NB4 (cell line): ENCODE measurements around the gene ANKRD9.

Experiments used
- DNase-seq: peaks from one replicate; pipeline ENCODE4 v3.0.0; 2010; ENCODE audit warnings: low read depth
- H3K4me3 ChIP-seq: one replicate; pipeline ENCODE4 v1.5.1; 2011; ENCODE audit warnings: mild to moderate bottlenecking, low read depth, low read length, moderate library complexity
- MYC ChIP-seq: IDR thresholded peaks from 2 replicates; pipeline ENCODE4 v1.6.1; 2011; ENCODE audit warnings: low read depth, low read length
- POLR2A ChIP-seq: IDR thresholded peaks from 2 replicates; pipeline ENCODE4 v1.6.1; 2011; ENCODE audit warnings: mild to moderate bottlenecking; ENCODE audit not compliant: insufficient read length; ENCODE audit errors: extremely low read depth
- TF ChIP-seq, protein P1 (sequence below): IDR thresholded peaks from 2 replicates; pipeline ENCODE4 v1.6.1; 2011; ENCODE audit warnings: low read depth, low read length
- TF ChIP-seq, protein P2 (sequence below): IDR thresholded peaks from one replicate; pipeline ENCODE4 v1.5.1; 2012; ENCODE audit warnings: low read depth, low read length

Gene ANKRD9, protein sequence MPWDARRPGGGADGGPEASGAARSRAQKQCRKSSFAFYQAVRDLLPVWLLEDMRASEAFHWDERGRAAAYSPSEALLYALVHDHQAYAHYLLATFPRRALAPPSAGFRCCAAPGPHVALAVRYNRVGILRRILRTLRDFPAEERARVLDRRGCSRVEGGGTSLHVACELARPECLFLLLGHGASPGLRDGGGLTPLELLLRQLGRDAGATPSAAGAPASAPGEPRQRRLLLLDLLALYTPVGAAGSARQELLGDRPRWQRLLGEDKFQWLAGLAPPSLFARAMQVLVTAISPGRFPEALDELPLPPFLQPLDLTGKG

DNA sequence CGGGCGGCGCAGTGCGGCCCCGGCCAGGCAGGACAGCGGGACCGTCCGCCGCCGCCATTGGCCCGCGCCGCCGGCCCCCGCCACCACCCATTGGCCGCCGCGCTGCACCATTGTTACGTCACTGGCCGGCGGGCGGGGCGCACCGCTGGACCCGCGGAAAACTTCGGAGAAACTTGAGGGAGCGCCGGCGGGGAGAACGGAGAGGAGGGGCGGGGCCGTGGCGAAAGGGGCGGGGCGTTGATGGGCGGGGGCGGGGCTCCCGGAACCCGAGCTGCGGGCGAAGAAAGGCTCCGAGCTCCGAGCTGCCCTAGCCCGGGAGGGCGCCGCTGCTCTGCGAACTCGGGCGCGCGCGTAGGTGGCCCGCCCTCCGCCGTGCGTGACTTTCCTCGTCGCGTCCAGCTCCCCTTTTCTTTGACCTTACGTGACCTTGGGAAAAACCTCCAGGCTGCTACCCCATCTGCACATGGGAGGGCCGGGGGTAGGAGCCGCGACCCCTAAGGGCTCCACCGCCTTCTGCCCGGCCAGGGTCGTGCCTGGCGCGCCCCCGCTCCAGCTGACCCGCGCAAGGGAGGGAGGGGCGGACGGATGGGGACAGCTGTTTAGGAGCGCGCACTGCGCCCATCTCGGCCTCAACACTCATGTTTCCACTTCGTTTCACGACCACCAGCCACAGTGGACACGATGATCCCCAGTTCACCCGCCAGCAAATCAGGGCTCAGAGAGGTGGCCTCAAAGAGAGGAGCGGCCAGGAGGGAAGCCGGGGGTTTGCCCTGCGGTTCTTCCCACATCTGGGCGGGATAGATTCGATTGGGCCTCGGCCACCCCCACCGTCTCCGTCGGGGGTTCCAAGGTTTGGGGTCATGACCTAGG lies at the start of gene ANKRD9:
Gene ANKRD9, minus strand, starts transcription at position 31 of the 870 bp plus-strand sequence. CDS start 1,887 bp downstream, outside the sequence.
- H3K4me3 ChIP-seq, result peak within 1 kb of the TSS; percentile 16
- DNase-seq, result peak; percentile 92
- TF ChIP-seq, protein P1, sequence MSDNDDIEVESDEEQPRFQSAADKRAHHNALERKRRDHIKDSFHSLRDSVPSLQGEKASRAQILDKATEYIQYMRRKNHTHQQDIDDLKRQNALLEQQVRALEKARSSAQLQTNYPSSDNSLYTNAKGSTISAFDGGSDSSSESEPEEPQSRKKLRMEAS, result peak; percentile 24; the same call in 1 of the 2 replicates
- peak; percentile 20 for TF ChIP-seq POLR2A
- TF ChIP-seq, protein P2, sequence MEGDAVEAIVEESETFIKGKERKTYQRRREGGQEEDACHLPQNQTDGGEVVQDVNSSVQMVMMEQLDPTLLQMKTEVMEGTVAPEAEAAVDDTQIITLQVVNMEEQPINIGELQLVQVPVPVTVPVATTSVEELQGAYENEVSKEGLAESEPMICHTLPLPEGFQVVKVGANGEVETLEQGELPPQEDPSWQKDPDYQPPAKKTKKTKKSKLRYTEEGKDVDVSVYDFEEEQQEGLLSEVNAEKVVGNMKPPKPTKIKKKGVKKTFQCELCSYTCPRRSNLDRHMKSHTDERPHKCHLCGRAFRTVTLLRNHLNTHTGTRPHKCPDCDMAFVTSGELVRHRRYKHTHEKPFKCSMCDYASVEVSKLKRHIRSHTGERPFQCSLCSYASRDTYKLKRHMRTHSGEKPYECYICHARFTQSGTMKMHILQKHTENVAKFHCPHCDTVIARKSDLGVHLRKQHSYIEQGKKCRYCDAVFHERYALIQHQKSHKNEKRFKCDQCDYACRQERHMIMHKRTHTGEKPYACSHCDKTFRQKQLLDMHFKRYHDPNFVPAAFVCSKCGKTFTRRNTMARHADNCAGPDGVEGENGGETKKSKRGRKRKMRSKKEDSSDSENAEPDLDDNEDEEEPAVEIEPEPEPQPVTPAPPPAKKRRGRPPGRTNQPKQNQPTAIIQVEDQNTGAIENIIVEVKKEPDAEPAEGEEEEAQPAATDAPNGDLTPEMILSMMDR, result no peak

DNA sequence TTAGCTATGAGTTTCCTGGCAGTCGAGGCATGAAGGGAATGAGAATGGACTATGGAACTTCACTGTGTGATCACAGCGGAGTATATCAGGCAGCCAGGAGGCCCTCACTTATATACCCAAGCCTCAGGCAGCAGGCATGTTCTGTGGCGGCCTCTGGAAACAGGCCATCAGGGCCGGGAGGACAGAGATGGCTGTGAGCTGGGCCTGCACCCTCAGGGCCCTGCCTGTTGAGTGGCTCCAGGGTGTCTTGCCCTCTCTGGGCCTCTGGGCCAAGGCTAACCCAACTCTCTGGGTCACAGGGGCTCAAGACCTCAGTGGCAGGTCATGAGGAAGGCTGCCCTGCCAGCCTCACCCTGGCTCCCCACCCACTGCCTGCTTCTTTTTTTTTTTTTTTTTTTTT lies 49.0 kb upstream of the ANKRD9 start:
- DNase-seq, result no peak
- TF ChIP-seq POLR2A (no peak), MYC (no peak)
- TF ChIP-seq, protein P1, result no peak
- TF ChIP-seq, protein P2, result no peak
- H3K4me3 ChIP-seq, result no peak overlapping the region

DNA sequence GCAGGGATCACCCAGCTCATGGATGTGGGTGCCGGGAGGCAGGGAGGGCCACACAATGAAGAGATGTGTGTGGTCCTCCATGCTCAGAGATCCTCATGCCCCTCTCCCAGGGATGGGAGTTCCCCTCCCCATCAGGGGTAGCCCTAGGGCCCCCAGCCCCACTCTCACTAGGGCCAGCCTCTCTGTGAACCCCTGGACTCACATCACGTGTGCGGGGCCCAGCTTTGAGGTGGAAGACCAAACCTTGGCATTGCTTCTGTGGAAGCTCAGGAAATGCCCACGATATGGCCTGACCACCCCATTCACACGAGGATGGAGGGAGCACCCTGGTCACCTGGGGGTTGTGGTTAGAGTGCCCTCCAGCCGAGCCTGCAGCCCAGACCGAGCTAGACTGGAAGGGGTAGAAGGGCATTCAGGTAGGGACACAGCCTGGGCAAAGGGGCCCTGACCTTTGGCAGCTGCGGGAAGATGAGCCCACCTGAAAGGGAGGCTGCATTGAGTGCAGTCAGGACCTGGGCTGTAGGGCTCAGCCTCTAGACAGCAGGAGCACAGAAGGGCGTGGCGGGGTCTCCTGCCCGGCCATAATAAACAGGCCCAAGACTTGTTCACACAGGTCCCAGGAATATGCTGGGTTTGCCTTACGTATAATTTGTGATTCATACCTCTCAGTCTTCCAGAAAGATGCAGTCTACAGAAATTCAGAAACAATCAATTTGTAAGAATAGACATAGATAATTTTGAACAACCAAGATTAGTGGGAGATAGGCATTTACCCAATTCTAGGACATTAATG lies 48.1 kb upstream of the ANKRD9 start:
- H3K4me3 ChIP-seq, result no peak overlapping the region
- no peak for DNase-seq
- no peak for TF ChIP-seq MYC
- TF ChIP-seq, protein P2, result no peak
- no peak for TF ChIP-seq POLR2A

DNA sequence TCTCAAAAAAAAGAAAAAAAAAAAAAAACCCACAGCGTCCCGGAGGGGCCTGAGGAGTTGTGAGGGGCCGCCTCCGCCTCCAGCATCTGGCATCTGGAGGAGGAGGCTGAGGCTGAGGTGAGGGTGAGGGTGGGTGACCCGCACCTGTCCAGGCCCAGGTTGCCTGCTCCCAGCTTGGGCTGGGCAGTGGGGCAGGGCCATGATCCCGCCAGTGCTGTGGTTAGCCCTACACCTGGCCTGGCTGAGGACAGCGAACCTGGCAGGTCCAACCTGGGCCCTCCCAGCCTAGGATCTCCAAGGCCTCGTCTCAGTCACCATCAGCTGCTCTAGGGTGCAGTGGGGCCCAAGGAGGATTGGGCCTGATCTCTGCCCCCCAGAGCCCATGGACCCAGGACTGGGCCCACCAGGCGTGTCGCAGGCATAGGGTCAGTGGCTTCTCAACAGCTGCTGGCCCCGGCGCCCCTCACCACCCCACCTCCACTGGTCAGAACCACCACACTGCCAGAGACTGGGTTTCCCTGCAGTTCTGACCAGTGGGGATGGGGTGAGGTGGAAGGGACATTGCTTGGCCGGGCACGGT lies 46.6 kb upstream of the ANKRD9 start:
- no peak for DNase-seq
- no peak for TF ChIP-seq MYC
- TF ChIP-seq, protein P2, result no peak
- TF ChIP-seq POLR2A, result no peak
- TF ChIP-seq, protein P1, result no peak
- no peak overlapping the region for H3K4me3 ChIP-seq

DNA sequence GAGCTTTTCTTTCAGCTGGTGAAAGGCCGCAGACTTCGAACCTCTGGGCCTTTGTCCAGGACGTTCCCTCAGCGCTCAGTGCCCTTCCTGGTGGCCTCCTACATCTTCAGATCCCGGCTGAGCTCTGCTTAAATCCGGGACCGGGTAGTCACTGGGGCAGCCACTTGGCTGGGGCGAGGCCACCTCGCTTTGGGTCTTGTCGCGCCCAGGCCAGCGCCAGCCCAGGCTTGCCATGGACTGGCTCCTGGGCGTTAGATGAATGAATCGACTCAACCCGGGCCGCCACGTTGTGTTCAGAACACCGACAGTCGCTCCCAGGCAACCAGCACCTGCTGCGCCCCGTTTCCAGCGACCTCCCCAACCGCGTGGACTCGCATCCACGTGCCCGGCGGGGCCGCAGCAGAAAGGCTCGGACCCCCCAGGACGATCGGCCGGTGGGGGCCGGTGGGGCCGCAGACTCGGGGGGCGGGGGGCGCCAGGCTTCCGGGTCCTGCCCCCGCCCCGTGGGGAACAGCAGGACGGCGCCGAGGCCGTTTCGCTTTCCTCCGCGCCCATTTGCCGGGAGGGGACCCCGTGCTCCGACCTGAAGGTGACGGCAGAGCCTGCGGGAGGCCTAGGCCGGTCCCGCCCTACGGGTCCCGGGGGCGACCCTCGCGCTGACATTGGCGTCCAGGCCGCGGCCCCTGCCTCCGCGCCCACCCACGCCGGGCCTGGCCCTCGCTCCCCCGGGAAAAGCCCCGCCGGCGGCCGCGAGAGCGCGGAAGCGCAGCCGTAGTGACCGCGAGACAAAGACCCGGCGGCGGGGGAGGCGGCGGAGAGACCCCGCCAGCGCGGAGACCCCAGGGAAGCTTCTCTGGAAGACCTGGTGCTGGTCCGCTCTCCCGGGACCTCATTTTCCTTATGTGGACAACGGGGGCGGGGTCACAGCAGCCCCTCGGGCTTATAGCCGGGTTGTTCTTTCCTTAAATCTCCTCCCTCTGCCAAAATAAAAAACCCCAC lies 45.5 kb upstream of the ANKRD9 start:
- H3K4me3 ChIP-seq, result no peak overlapping the region
- DNase-seq, result peak; percentile 56
- TF ChIP-seq, protein P1, result no peak
- TF ChIP-seq MYC, result no peak
- TF ChIP-seq, protein P2, result no peak
- no peak for TF ChIP-seq POLR2A
